Endometrium (tissue), 2 donors: Measurements from ENCODE around the gene SEBOX.

ENCODE experiments used
- FAIRE-seq: peaks from 2 replicates; lab custom pipeline; 2012; peaks lifted over from hg19 to GRCh38; lab: Jason Lieb, UNC
- donor health status: control.
- donor health status: control.

Gene SEBOX

DNA sequence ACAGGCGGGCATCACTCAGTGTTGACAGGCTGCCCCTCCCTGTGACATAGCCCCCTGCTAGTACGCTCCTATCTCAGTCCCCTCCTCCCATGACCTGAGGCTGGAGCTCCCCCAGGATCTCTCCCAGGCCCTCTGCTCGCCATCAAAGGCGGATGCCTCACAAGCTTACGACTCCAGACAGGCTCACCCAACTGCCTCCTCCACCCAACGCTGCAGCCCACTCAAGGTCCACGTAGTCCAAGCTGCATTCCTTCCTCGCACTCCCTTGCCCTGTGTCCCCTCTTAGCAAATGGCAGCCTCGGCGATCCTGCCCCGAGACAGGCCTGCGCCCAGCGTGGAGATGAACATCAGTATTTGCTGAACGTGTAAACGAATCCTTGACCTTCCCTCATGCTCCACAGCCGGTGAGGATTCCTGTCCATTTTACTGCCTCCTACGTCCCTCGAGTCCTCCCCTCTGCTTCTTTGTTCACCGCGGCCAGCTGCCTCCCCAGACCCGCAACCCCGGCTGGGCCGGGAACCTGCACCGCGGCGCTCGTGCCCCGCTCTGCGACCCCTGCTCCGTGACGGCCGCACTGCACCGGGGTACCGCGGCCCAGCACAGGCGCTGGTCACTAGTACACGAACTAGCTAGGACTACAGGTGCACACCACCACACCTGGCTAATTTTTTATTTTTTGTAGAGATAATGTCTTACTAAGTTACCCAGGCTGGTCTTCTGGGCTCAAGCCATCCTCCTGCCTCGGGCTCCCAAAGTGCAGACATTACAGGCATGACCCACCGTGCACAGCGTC, 46.8 kb downstream of the SEBOX start:
- FAIRE-seq = no peak

DNA sequence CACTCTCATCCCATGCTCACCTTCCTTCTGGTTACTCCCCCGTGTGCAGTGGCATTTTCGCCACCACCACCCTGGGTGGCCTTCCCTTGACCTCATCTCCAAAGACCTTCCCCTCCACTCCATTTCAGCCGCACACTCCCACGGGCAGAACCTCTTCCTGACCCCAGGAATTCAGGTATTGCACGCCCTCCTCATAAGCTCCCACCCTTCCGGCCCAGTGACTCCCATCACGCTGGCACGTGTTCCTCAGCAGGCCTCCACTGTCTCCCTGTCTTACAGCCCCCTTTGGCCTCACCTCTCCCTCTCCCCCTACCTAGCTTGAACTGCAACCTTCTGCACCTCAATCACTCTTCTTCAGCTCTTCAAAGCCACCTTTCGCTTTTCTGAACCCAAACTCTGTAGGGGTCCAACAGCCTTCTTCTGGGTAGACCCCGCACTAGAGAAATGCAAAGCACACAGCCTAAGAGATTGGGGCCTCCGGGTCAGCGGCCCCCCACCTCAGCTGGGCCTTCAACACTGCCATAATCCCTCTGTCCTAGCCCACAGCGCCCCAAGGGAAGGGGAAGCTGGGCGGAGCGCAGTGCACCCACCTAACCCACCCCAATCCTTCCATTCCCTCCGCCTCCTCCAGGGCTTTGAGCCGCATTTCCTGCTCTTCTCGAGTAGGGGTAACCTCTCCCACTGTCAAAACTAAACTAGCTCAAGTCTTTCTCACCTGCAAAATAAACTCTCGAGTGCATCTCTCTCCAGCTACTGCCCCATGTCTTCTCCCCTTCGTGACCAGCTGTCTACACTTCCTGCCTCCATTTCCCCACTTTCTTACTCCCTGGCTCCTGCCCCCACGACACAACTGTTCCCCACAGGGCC, 47.7 kb downstream of the SEBOX start:
- no peak for FAIRE-seq

- FAIRE-seq = no peak
Measured at GRCh38 chr17:28315846-28316705, 48.9 kb downstream of the SEBOX start.

- no peak for FAIRE-seq
Measured at GRCh38 chr17:28313841-28314240, 51.2 kb downstream of the SEBOX start.
